ENCODE data around the gene FAM53C.

DNA sequence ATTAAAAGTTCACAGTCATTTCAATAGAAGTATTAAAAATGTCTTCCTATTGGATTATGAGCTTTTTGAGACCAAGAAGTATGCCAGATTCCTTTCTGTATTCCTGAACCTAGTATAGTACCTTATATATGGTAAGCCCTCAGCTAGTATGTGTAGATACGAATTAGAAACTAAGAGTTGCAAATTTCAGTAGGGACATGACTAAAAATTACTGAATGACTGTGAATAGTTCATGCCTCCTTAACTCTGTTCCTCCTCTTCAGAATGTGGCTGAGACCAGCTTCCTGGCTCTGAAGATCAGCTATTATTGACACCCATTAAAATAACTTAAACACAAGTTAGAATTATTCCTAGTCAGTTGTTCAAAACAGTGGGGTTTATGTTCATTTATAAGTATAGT, 34.2 kb downstream of the FAM53C start:
- no peak for TF ChIP-seq POLR2AphosphoS5 (IDR thresholded peaks at IDR 0.05)
- TF ChIP-seq, protein P1, sequence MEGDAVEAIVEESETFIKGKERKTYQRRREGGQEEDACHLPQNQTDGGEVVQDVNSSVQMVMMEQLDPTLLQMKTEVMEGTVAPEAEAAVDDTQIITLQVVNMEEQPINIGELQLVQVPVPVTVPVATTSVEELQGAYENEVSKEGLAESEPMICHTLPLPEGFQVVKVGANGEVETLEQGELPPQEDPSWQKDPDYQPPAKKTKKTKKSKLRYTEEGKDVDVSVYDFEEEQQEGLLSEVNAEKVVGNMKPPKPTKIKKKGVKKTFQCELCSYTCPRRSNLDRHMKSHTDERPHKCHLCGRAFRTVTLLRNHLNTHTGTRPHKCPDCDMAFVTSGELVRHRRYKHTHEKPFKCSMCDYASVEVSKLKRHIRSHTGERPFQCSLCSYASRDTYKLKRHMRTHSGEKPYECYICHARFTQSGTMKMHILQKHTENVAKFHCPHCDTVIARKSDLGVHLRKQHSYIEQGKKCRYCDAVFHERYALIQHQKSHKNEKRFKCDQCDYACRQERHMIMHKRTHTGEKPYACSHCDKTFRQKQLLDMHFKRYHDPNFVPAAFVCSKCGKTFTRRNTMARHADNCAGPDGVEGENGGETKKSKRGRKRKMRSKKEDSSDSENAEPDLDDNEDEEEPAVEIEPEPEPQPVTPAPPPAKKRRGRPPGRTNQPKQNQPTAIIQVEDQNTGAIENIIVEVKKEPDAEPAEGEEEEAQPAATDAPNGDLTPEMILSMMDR (IDR thresholded peaks at IDR 0.05 in 8 of 11, conservative IDR thresholded peaks at IDR 0.05 in 3 of 11) = no peak
- no peak for TF ChIP-seq POLR2A (IDR thresholded peaks at IDR 0.05)
